RWPE1 (cell line): ENCODE measurements around the gene ZBTB47.

ENCODE experiments used
- CTCF ChIA-PET: fragments of 350-600 bp; sonication (Branson Sonifier 250); formaldehyde crosslinking; extraction: SDS; loops from one replicate; lab custom pipeline; 2021; lab: Yijun Ruan, JAX
- POLR2A ChIA-PET: fragments of 400-600 bp; formaldehyde crosslinking; extraction: SDS; loops from one replicate; lab custom pipeline; 2020; ENCODE audit warnings: antibody characterized with exemption; ENCODE audit not compliant: low non-redundant PET; lab: Yijun Ruan, JAX
- DNase-seq: peaks from one replicate; pipeline ENCODE4 v3.0.0; 2012; ENCODE audit warnings: low spot score
- H3K27ac ChIP-seq: fragments of 450-650 bp; 2 replicates; pipeline ENCODE4 v1.5.1; 2017
- CTCF ChIP-seq: fragments of 450-650 bp; conservative IDR thresholded peaks from 2 replicates; pipeline ENCODE4 v1.5.1; 2017; ENCODE audit warnings: low read depth, mild to moderate bottlenecking

Gene ZBTB47

GRCh38 chr3:42702066-42702951 lies 48.8 kb downstream of the ZBTB47 start, which contains the start of gene HHATL:
TSS of gene HHATL (minus strand) at chr3:42702798. CDS start at chr3:42700826, 1,972 bp downstream.
- ChIA-PET CTCF (no interaction called here), POLR2A (no interaction called here)
- H3K27ac ChIP-seq, result no peak within 1 kb of the TSS
- no peak for TF ChIP-seq CTCF
- DNase-seq, result no peak

- no peak for DNase-seq
- POLR2A ChIA-PET, result no interaction called here
- no peak overlapping the region for H3K27ac ChIP-seq
- CTCF ChIA-PET, result no interaction called here
- TF ChIP-seq CTCF, result no peak
Observed at GRCh38 chr3:42702982-42703694, 49.6 kb downstream of the ZBTB47 start.

- ChIA-PET POLR2A (no interaction called here), CTCF (no interaction called here)
- no peak for DNase-seq
- TF ChIP-seq CTCF, result no peak
- no peak overlapping the region for H3K27ac ChIP-seq
Observed at GRCh38 chr3:42703695-42704025, 50.2 kb downstream of the ZBTB47 start.

- DNase-seq, result no peak
- TF ChIP-seq CTCF, result no peak
- POLR2A ChIA-PET, result no interaction called here
- CTCF ChIA-PET, result no interaction called here
- H3K27ac ChIP-seq, result no peak overlapping the region
Observed at GRCh38 chr3:42704136-42704841, 50.8 kb downstream of the ZBTB47 start.

- ChIA-PET POLR2A (no interaction called here), CTCF (no interaction called here)
- no peak for DNase-seq
- no peak for TF ChIP-seq CTCF
- no peak overlapping the region for H3K27ac ChIP-seq
Observed at GRCh38 chr3:42705058-42705767, 51.7 kb downstream of the ZBTB47 start.
